Stomach smooth muscle (tissue), 2 donors: ENCODE results near the gene CCDC85C.

Source experiments
- H3K27ac ChIP-seq: one replicate; pipeline ENCODE4 v1.7.0; 2013; ENCODE audit warnings: mild to moderate bottlenecking, low read length, inconsistent platforms
- H3K27me3 ChIP-seq, 2 donors: one replicate each; pipeline ENCODE4 v1.7.0; 2013; ENCODE audit warnings: low read length in 2 of 2; ENCODE audit not compliant: insufficient read depth in 2 of 2, control insufficient read depth in 1 of 2
- H3K36me3 ChIP-seq, 2 donors: one replicate each; pipeline ENCODE4 v1.7.0; 2013; ENCODE audit warnings: low read length in 2 of 2; ENCODE audit not compliant: control insufficient read depth in 2 of 2, insufficient read depth in 2 of 2
- H3K4me1 ChIP-seq: one replicate; pipeline ENCODE4 v1.7.0; 2013; ENCODE audit warnings: low read length; ENCODE audit not compliant: control insufficient read depth, insufficient read depth
- H3K4me3 ChIP-seq, 2 donors: one replicate each; pipeline ENCODE4 v1.7.0; 2013; ENCODE audit warnings: low read length in 2 of 2
- H3K9ac ChIP-seq, 2 donors: one replicate each; pipeline ENCODE4 v1.7.0; 2013; ENCODE audit warnings: low read length in 2 of 2, mild to moderate bottlenecking in 1 of 2
- H3K9me3 ChIP-seq, 2 donors: one replicate each; pipeline ENCODE4 v1.7.0; 2013; ENCODE audit warnings: low read length in 2 of 2; ENCODE audit not compliant: control insufficient read depth in 2 of 2
- donor health status: healthy.
- donor health status: Pancreatic carcinoma.

Gene CCDC85C

GRCh38 chr14:99505089-99505488 lies 98.9 kb downstream of the CCDC85C start:
- H3K27me3 ChIP-seq: no peaks in the 10 kb centered on the region
- peaks cover 69 to 72% of the 10 kb centered on the region in 2 donors for H3K36me3 ChIP-seq
- no peaks in the 10 kb centered on the region for H3K9me3 ChIP-seq
- no peaks in the 10 kb centered on the region for H3K4me1 ChIP-seq
- H3K27ac ChIP-seq: no peak overlapping the region
- peak overlapping the region in 1 of 2 donors; percentile 29 for H3K9ac ChIP-seq
- H3K4me3 ChIP-seq: no peak overlapping the region

GRCh38 chr14:99503848-99504453 lies 100.1 kb downstream of the CCDC85C start:
- Histone ChIP-seq H3K27me3 (no peaks in the 10 kb centered on the region), H3K9me3 (no peaks in the 10 kb centered on the region), H3K9ac (no peak overlapping the region), H3K4me3 (no peak overlapping the region), H3K4me1 (no peaks in the 10 kb centered on the region), H3K27ac (no peak overlapping the region), H3K36me3 (peaks cover 68 to 69% of the 10 kb centered on the region in 2 donors)

GRCh38 chr14:99502989-99503421 lies 101.0 kb downstream of the CCDC85C start:
- H3K9me3 ChIP-seq: no peaks in the 10 kb centered on the region
- peaks cover 65 to 68% of the 10 kb centered on the region in 2 donors for H3K36me3 ChIP-seq
- H3K27ac ChIP-seq: no peak overlapping the region
- no peak overlapping the region for H3K4me3 ChIP-seq
- H3K27me3 ChIP-seq: no peaks in the 10 kb centered on the region
- H3K9ac ChIP-seq: no peak overlapping the region
- H3K4me1 ChIP-seq: no peaks in the 10 kb centered on the region

- Histone ChIP-seq H3K27me3 (no peaks in the 10 kb centered on the region), H3K9ac (no peak overlapping the region), H3K4me1 (no peaks in the 10 kb centered on the region), H3K9me3 (no peaks in the 10 kb centered on the region), H3K27ac (no peak overlapping the region), H3K4me3 (no peak overlapping the region), H3K36me3 (peaks cover 56 to 63% of the 10 kb centered on the region in 2 donors)
Measured at GRCh38 chr14:99497894-99498293, 106.1 kb downstream of the CCDC85C start.

- no peak overlapping the region for H3K4me3 ChIP-seq
- H3K36me3 ChIP-seq: peaks cover 50 to 60% of the 10 kb centered on the region in 2 donors
- no peaks in the 10 kb centered on the region for H3K27me3 ChIP-seq
- H3K9ac ChIP-seq: no peak overlapping the region
- no peaks in the 10 kb centered on the region for H3K4me1 ChIP-seq
- H3K27ac ChIP-seq: no peak overlapping the region
- H3K9me3 ChIP-seq: no peaks in the 10 kb centered on the region
Measured at GRCh38 chr14:99497341-99497740, 106.7 kb downstream of the CCDC85C start.

GRCh38 chr14:99484106-99484505 lies 119.9 kb downstream of the CCDC85C start:
- Histone ChIP-seq H3K27ac (no peak overlapping the region), H3K4me3 (no peak overlapping the region), H3K4me1 (peaks cover 22% of the 10 kb centered on the region), H3K27me3 (no peaks in the 10 kb centered on the region), H3K9ac (no peak overlapping the region), H3K9me3 (no peaks in the 10 kb centered on the region), H3K36me3 (no peaks in the 10 kb centered on the region)

- Histone ChIP-seq H3K27me3 (no peaks in the 10 kb centered on the region), H3K4me3 (peak overlapping the region; percentile 98 to 99), H3K27ac (peak overlapping the region; percentile 97), H3K4me1 (peaks cover 35% of the 10 kb centered on the region), H3K9ac (peak overlapping the region; percentile 94 to 95), H3K9me3 (no peaks in the 10 kb centered on the region), H3K36me3 (no peaks in the 10 kb centered on the region)
Measured at GRCh38 chr14:99481745-99482099, 122.3 kb downstream of the CCDC85C start.

- H3K27ac ChIP-seq: peak within 1 kb of the TSS; percentile 97
- H3K36me3 ChIP-seq: no peaks in the 10 kb centered on the region
- H3K4me3 ChIP-seq: peak within 1 kb of the TSS; percentile 98 to 99
- peaks cover 35% of the 10 kb centered on the region for H3K4me1 ChIP-seq
- peak within 1 kb of the TSS; percentile 94 to 95 for H3K9ac ChIP-seq
- no peaks in the 10 kb centered on the region for H3K9me3 ChIP-seq
- H3K27me3 ChIP-seq: no peaks in the 10 kb centered on the region
Measured at GRCh38 chr14:99480917-99481744, 122.9 kb downstream of the CCDC85C start, which contains the start of gene CCNK. Gene CCNK, plus strand, starts transcription at chr14:99481409. Its CDS starts 11,269 bp downstream, at chr14:99492678.

- H3K9me3 ChIP-seq: no peaks in the 10 kb centered on the region
- peak within 1 kb of the TSS; percentile 94 to 95 for H3K9ac ChIP-seq
- peak within 1 kb of the TSS; percentile 97 for H3K27ac ChIP-seq
- peaks cover 35% of the 10 kb centered on the region for H3K4me1 ChIP-seq
- no peaks in the 10 kb centered on the region for H3K27me3 ChIP-seq
- H3K36me3 ChIP-seq: no peaks in the 10 kb centered on the region
- peak within 1 kb of the TSS; percentile 98 to 99 for H3K4me3 ChIP-seq
Measured at GRCh38 chr14:99479906-99480869, 123.8 kb downstream of the CCDC85C start, which contains the start of gene SETD3. Gene SETD3, minus strand, starts transcription at chr14:99480859. Its CDS starts 15,054 bp downstream, at chr14:99465805.
